ACHN (cell line): ENCODE results near the gene KCNIP2.

Source experiments
- DNase-seq: peaks from one replicate; pipeline ENCODE4 v3.0.0-alpha.2; 2015
- in situ Hi-C: cut with HindIII; loops from 2 replicates; pipeline ENCODE4 v1.10.0; 2017; ENCODE audit warnings: low sequenced_read_pairs, low pct_ligation_motif_present, low pct_unique_long_range_greater_than_20kb

Gene KCNIP2

GRCh38 chr10:101777619-101778145 lies 65.9 kb downstream of the KCNIP2 start:
- in situ Hi-C loops = no loop called here
- no peak for DNase-seq

- in situ Hi-C loops = no loop called here
- DNase-seq = no peak
Measured at GRCh38 chr10:101776161-101776817, 67.3 kb downstream of the KCNIP2 start.
